K562 (cell line): ENCODE data around the gene DDX46. TPM values are rescaled to one million over a fixed set of nuclear protein-coding genes. Genes with fewer than 3 reads are reported as not detected.

Experiments used
- BMI1 ChIP-seq: fragments of 150-350 bp; IDR thresholded peaks from 2 replicates; pipeline ENCODE4 v1.6.1; 2014; ENCODE audit warnings: low read length
- CEBPB ChIP-seq: fragments of 450-650 bp; IDR thresholded peaks from 2 replicates; pipeline ENCODE4 v1.6.1; 2016; ENCODE audit warnings: missing genetic modification characterization, missing compliant biosample characterization
- GTF2E2 ChIP-seq: fragments of 200-800 bp; sonication (Bioruptor generic); IDR thresholded peaks from 2 replicates; pipeline ENCODE4 v1.6.1; 2016; ENCODE audit warnings: missing genetic modification characterization, missing compliant biosample characterization
- HDAC6 ChIP-seq: IDR thresholded peaks from 2 replicates; pipeline ENCODE4 v1.6.1; 2012; ENCODE audit warnings: low read depth, mild to moderate bottlenecking, control low read depth, inconsistent platforms, low read length, moderate library complexity
- HDAC8 ChIP-seq: fragments of 450-650 bp; IDR thresholded peaks from 2 replicates; pipeline ENCODE4 v1.6.1; 2016; ENCODE audit warnings: mild to moderate bottlenecking, missing genetic modification characterization, moderate library complexity, missing compliant biosample characterization
- HMG20B ChIP-seq: fragments of 250-450 bp; sonication (Bioruptor Pico); IDR thresholded peaks from 2 replicates; pipeline ENCODE4 v1.5.0; 2021; ENCODE audit warnings: mild to moderate bottlenecking
- KDM5B ChIP-seq: fragments of 200-600 bp; sonication (generic); IDR thresholded peaks from 2 replicates; pipeline ENCODE4 v1.6.1; 2012; ENCODE audit warnings: low read depth, mild to moderate bottlenecking, moderate library complexity, low read length, control low read depth, inconsistent platforms; ENCODE audit not compliant: insufficient replicate concordance
- L3MBTL2 ChIP-seq: fragments of 450-650 bp; IDR thresholded peaks from 2 replicates; pipeline ENCODE4 v1.6.1; 2016; ENCODE audit warnings: mild to moderate bottlenecking, moderate library complexity
- MCM2 ChIP-seq: fragments of 450-650 bp; IDR thresholded peaks from 2 replicates; pipeline ENCODE4 v1.6.1; 2017; ENCODE audit warnings: low read depth, mild to moderate bottlenecking
- RAD21 ChIP-seq, 2 experiments: fragments of 250-450 bp in 1 of 2; fragments of 450-650 bp in 1 of 2; sonication (Bioruptor Pico) in 1 of 2; formaldehyde crosslinking in 1 of 2; IDR thresholded peaks in 1 of 2; conservative IDR thresholded peaks in 1 of 2; 2 replicates each; pipeline versions ENCODE4 v1.4.0 to v1.8.0; 2020 to 2022; ENCODE audit warnings: mild to moderate bottlenecking in 2 of 2, moderate library complexity in 1 of 2
- SMARCE1 ChIP-seq: fragments of 450-650 bp; IDR thresholded peaks from 2 replicates; pipeline ENCODE4 v1.7.1; 2016; ENCODE audit warnings: mild to moderate bottlenecking
- ZBTB34 ChIP-seq: fragments of 250-450 bp; sonication (Bioruptor Pico); IDR thresholded peaks from 2 replicates; pipeline ENCODE4 v1.8.0; 2021; ENCODE audit warnings: mild to moderate bottlenecking, moderate library complexity
- ZFPM2 ChIP-seq: fragments of 250-450 bp; sonication (Bioruptor Pico); IDR thresholded peaks from 2 replicates; pipeline ENCODE4 v1.5.1; 2022; ENCODE audit warnings: mild to moderate bottlenecking
- ZNF57 ChIP-seq: fragments of 450-650 bp; formaldehyde crosslinking; IDR thresholded peaks from 2 replicates; pipeline ENCODE4 v1.4.0; 2020; ENCODE audit warnings: mild to moderate bottlenecking, moderate library complexity
- ZNF695 ChIP-seq: fragments of 450-650 bp; formaldehyde crosslinking; IDR thresholded peaks from 2 replicates; pipeline ENCODE4 v1.4.0; 2020; ENCODE audit warnings: mild to moderate bottlenecking, moderate library complexity
- ZNF764 ChIP-seq: fragments of 250-450 bp; sonication (Bioruptor Pico); IDR thresholded peaks from 2 replicates; pipeline ENCODE4 v1.4.0; 2020; ENCODE audit warnings: low read depth, mild to moderate bottlenecking, moderate library complexity
- ZSCAN29 ChIP-seq: fragments of 450-650 bp; IDR thresholded peaks from 2 replicates; pipeline ENCODE4 v1.6.1; 2017
- polyA plus RNA-seq, 8 experiments: library from polyadenylated mRNA; depleted of rRNA in 4 of 8; stranded (reverse) in 5 of 8; unstranded in 3 of 8; fragments of >200 nt; fragmentation: Nextera tagmentation in 2 of 8; fragmentation: Illumina TruSeq in 1 of 8; extraction: Ambion mirVana in 2 of 8; extraction: Trizol in 1 of 8; gene quantifications; 2 replicates each; pipeline versions ENCODE4 v1.2.1 to v1.2.3, GENCODE V29; 2011 to 2014; ENCODE audit warnings: inconsistent platforms in 1 of 8, missing spikeins in 1 of 8
- total RNA-seq, 7 experiments: library from RNA; depleted of rRNA in 6 of 7; stranded (reverse); fragments of >200 nt in 6 of 7; fragmentation: Illumina TruSeq in 2 of 7; extraction: Trizol in 2 of 7; gene quantifications; 2 replicates each; pipeline versions ENCODE4 v1.2.1 to v1.2.3, GENCODE V29; 2011 to 2021; ENCODE audit warnings: low replicate concordance in 1 of 7
- TF ChIP-seq, protein P1 (sequence below): fragments of 450-650 bp; formaldehyde crosslinking; IDR thresholded peaks from 2 replicates; pipeline ENCODE4 v1.4.0; 2020; ENCODE audit warnings: mild to moderate bottlenecking, moderate library complexity
- TF ChIP-seq, protein P2 (sequence below): sonication (generic); formaldehyde crosslinking; IDR thresholded peaks from 2 replicates; pipeline ENCODE4 v1.8.0; 2022; ENCODE audit warnings: mild to moderate bottlenecking, missing genetic modification reagents, borderline replicate concordance
- TF ChIP-seq, protein P3 (sequence below): fragments of 200-800 bp; sonication (Bioruptor generic); IDR thresholded peaks from 2 replicates; pipeline ENCODE4 v1.6.1; 2017; ENCODE audit warnings: missing genetic modification characterization, missing compliant biosample characterization
- TF ChIP-seq, protein P4 (sequence below): sonication (generic); formaldehyde crosslinking; IDR thresholded peaks from 2 replicates; pipeline ENCODE4 v1.8.0; 2022; ENCODE audit warnings: mild to moderate bottlenecking, missing genetic modification reagents

Gene DDX46
- total and polyA plus RNA-seq, 9 of the 15 experiments (the other 6 are each of a cell fraction or from before 2014, with no cell fraction given), result 26.2 to 99.0 (median 76.4) TPM

GRCh38 chr5:134845852-134846640, 87.5 kb downstream of the DDX46 start, which contains the start of gene C5orf24 (continued):
- TF ChIP-seq BMI1 (no peak), HDAC8 (peak; percentile 54; the same call in 1 of the 2 replicates), ZNF57 (CRISPR knock-in tag) (no peak), HMG20B (CRISPR knock-in tag) (no peak), HDAC6 (no peak), GTF2E2 (tag) (no peak), KDM5B (peak; percentile 93), ZFPM2 (CRISPR knock-in tag) (no peak), RAD21 (CRISPR knock-in tag; conservative IDR thresholded peaks at IDR 0.05 in 1 of 2, IDR thresholded peaks at IDR 0.05 in 1 of 2) (no peak), SMARCE1 (peak; percentile 50; the same call in 1 of the 2 replicates), ZNF764 (CRISPR knock-in tag) (no peak), ZSCAN29 (no peak), MCM2 (no peak), ZNF695 (CRISPR knock-in tag) (0 out of 2 replicates have a peak, but pooled peaks have one; percentile 70), L3MBTL2 (peak; percentile 94), CEBPB (tag) (no peak), ZBTB34 (no peak)
- TF ChIP-seq, protein P1, sequence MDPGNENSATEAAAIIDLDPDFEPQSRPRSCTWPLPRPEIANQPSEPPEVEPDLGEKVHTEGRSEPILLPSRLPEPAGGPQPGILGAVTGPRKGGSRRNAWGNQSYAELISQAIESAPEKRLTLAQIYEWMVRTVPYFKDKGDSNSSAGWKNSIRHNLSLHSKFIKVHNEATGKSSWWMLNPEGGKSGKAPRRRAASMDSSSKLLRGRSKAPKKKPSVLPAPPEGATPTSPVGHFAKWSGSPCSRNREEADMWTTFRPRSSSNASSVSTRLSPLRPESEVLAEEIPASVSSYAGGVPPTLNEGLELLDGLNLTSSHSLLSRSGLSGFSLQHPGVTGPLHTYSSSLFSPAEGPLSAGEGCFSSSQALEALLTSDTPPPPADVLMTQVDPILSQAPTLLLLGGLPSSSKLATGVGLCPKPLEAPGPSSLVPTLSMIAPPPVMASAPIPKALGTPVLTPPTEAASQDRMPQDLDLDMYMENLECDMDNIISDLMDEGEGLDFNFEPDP (CRISPR knock-in tag), result no peak
- TF ChIP-seq, protein P2, sequence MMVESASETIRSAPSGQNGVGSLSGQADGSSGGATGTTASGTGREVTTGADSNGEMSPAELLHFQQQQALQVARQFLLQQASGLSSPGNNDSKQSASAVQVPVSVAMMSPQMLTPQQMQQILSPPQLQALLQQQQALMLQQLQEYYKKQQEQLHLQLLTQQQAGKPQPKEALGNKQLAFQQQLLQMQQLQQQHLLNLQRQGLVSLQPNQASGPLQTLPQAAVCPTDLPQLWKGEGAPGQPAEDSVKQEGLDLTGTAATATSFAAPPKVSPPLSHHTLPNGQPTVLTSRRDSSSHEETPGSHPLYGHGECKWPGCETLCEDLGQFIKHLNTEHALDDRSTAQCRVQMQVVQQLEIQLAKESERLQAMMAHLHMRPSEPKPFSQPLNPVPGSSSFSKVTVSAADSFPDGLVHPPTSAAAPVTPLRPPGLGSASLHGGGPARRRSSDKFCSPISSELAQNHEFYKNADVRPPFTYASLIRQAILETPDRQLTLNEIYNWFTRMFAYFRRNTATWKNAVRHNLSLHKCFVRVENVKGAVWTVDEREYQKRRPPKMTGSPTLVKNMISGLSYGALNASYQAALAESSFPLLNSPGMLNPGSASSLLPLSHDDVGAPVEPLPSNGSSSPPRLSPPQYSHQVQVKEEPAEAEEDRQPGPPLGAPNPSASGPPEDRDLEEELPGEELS (CRISPR knock-in tag), result no peak; the same call in 1 of the 2 replicates
- TF ChIP-seq, protein P3, sequence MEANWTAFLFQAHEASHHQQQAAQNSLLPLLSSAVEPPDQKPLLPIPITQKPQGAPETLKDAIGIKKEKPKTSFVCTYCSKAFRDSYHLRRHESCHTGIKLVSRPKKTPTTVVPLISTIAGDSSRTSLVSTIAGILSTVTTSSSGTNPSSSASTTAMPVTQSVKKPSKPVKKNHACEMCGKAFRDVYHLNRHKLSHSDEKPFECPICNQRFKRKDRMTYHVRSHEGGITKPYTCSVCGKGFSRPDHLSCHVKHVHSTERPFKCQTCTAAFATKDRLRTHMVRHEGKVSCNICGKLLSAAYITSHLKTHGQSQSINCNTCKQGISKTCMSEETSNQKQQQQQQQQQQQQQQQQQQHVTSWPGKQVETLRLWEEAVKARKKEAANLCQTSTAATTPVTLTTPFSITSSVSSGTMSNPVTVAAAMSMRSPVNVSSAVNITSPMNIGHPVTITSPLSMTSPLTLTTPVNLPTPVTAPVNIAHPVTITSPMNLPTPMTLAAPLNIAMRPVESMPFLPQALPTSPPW (CRISPR knock-in tag), result peak; percentile 73
- TF ChIP-seq, protein P4, sequence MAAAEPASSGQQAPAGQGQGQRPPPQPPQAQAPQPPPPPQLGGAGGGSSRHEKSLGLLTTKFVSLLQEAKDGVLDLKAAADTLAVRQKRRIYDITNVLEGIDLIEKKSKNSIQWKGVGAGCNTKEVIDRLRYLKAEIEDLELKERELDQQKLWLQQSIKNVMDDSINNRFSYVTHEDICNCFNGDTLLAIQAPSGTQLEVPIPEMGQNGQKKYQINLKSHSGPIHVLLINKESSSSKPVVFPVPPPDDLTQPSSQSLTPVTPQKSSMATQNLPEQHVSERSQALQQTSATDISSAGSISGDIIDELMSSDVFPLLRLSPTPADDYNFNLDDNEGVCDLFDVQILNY (CRISPR knock-in tag), result peak; percentile 90; the same call in 1 of the 2 replicates
